ENCODE data around the gene FCHSD2. TPM values are rescaled to one million over a fixed set of nuclear protein-coding genes. Genes with fewer than 3 reads are reported as not detected.

The FCHSD2 gene
- total RNA-seq, 6 donors from 2014 or later: 22.5 to 55.6 (median 42.7) TPM

DNA sequence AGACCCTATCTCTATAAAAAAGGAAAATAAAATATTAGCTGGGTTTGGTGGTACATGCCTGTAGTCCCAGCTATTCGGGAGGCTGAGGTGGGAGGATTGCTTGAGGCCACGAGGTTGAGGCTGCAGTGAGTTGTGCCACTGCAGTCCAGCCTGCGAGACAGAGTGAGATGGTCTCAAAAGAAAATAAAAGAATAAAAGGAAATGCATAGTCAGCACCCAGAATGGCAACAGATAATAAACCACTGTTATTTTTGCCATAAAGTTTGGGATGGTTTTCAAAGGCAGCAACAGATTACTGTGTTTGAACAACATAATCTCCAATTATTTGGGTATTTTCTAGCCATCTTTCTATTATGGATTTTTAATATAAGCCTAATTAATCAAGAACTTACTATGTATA is 266.0 kb downstream of the FCHSD2 start:
- WGBS, 2 donors: 97 to 98% methylated on average over 3 of the region's 3 CpGs
- no peak for DNase-seq
- TF ChIP-seq EP300 (IDR thresholded peaks at IDR 0.05): no peak
- TF ChIP-seq, protein P1, sequence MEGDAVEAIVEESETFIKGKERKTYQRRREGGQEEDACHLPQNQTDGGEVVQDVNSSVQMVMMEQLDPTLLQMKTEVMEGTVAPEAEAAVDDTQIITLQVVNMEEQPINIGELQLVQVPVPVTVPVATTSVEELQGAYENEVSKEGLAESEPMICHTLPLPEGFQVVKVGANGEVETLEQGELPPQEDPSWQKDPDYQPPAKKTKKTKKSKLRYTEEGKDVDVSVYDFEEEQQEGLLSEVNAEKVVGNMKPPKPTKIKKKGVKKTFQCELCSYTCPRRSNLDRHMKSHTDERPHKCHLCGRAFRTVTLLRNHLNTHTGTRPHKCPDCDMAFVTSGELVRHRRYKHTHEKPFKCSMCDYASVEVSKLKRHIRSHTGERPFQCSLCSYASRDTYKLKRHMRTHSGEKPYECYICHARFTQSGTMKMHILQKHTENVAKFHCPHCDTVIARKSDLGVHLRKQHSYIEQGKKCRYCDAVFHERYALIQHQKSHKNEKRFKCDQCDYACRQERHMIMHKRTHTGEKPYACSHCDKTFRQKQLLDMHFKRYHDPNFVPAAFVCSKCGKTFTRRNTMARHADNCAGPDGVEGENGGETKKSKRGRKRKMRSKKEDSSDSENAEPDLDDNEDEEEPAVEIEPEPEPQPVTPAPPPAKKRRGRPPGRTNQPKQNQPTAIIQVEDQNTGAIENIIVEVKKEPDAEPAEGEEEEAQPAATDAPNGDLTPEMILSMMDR (IDR thresholded peaks at IDR 0.05): no peak
- TF ChIP-seq POLR2AphosphoS5 (IDR thresholded peaks at IDR 0.05): no peak
- no peak for TF ChIP-seq POLR2A (IDR thresholded peaks at IDR 0.05)

DNA sequence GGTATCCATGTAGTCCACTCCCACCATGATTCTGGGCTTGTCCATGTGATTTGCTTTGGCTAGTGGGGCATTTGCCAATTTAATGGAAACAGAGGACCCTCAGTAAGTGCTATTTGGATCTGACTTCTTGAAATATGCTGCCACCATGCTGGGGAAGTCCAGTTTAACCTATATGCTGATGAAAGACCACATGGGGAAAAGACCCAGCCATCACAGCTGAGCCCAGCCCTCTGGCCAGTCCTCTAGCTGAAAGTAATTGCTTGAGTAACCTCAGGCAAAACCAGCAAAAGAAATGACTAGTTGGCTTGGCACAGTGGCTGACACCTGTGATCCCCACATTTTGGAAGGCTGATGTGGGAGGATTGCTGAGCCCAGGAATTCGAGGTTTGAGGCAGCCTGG is 266.4 kb downstream of the FCHSD2 start:
- TF ChIP-seq POLR2A (IDR thresholded peaks at IDR 0.05): no peak
- TF ChIP-seq, protein P1 (IDR thresholded peaks at IDR 0.05): no peak
- no peak for TF ChIP-seq EP300 (IDR thresholded peaks at IDR 0.05)
- TF ChIP-seq POLR2AphosphoS5 (IDR thresholded peaks at IDR 0.05): no peak
- H3K4me3 ChIP-seq: no peak overlapping the region
- H3K9me3 ChIP-seq: no peaks in the 10 kb centered on the region
- no peak for DNase-seq
- H3K27ac ChIP-seq: no peak overlapping the region
- ATAC-seq (ENCODE audit: low FRiP score in 2 of 2): no peak
- no peaks in the 10 kb centered on the region for H3K4me1 ChIP-seq
- WGBS, 2 donors: 82 to 100% methylated on average over 1 of the region's 1 CpG
- no peaks in the 10 kb centered on the region for H3K27me3 ChIP-seq
- no peaks in the 10 kb centered on the region for H3K36me3 ChIP-seq

More for the DNA sequence above, 266.0 kb downstream of the FCHSD2 start:
- Histone ChIP-seq H3K4me3 (no peak overlapping the region), H3K36me3 (no peaks in the 10 kb centered on the region), H3K4me1 (no peaks in the 10 kb centered on the region), H3K27me3 (no peaks in the 10 kb centered on the region), H3K27ac (no peak overlapping the region), H3K9me3 (no peaks in the 10 kb centered on the region)
- ATAC-seq (ENCODE audit: low FRiP score in 2 of 2): no peak

DNA sequence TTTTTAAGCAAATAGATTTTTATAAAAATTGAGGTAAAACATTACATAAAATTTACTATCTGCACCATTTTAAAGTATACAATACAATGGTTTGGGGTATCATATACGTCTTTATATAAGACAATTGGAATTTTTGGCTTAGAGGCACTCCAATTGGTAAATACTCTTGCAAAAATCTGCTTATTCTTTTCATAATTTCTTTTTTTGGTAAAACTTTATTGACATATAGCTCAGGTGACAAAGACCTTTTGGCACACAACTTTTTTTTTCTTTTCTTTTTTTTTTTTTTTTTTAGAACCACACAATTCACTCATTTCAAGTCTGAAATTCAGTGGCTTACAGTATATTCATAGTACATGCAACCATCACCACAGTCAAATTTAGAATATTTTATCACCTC is 270.1 kb downstream of the FCHSD2 start:
- DNase-seq (no peak), ATAC-seq (ENCODE audit: low FRiP score in 2 of 2) (no peak)
- H3K4me1 ChIP-seq: no peaks in the 10 kb centered on the region
- no peaks in the 10 kb centered on the region for H3K27me3 ChIP-seq
- TF ChIP-seq EP300 (IDR thresholded peaks at IDR 0.05): no peak
- TF ChIP-seq POLR2A (IDR thresholded peaks at IDR 0.05): no peak
- TF ChIP-seq POLR2AphosphoS5 (IDR thresholded peaks at IDR 0.05): no peak
- TF ChIP-seq, protein P1 (IDR thresholded peaks at IDR 0.05): no peak
- no peak overlapping the region for H3K4me3 ChIP-seq
- no peak overlapping the region for H3K27ac ChIP-seq
- peaks cover 0 to 6% (median 2%) of the 10 kb centered on the region in 4 donors for H3K36me3 ChIP-seq
- no peaks in the 10 kb centered on the region for H3K9me3 ChIP-seq
- 95 to 98% methylated on average over 1 of the region's 1 CpG for WGBS, 2 donors

DNA sequence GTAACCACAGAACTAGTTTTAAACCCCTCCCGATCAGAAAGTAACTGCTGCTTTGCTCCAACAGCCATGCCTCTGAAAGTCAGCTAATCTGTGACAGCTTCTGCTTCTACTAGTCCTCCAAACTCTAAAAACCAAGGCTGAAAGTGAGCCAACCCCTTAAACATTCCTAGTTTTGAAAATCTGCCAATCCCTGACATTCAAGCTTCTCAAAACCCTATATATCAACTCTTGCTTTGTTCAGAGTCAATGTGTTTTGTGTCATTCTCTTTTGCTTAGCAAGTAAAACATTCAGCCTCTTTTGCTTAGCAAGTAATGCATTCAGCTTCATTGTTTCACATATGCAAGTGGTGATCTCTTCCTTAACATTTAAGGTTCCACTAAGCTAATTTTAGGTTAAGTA is 271.0 kb downstream of the FCHSD2 start:
- Histone ChIP-seq H3K4me3 (no peak overlapping the region), H3K27me3 (no peaks in the 10 kb centered on the region), H3K27ac (no peak overlapping the region), H3K36me3 (peaks cover 0 to 6% (median 3%) of the 10 kb centered on the region in 4 donors), H3K4me1 (peaks cover 0 to 2% (median 0%) of the 10 kb centered on the region in 4 donors), H3K9me3 (no peaks in the 10 kb centered on the region)
- no peak for TF ChIP-seq POLR2A (IDR thresholded peaks at IDR 0.05)
- TF ChIP-seq EP300 (IDR thresholded peaks at IDR 0.05): no peak
- TF ChIP-seq, protein P1 (IDR thresholded peaks at IDR 0.05): no peak
- no peak for TF ChIP-seq POLR2AphosphoS5 (IDR thresholded peaks at IDR 0.05)
- DNase-seq (no peak), ATAC-seq (ENCODE audit: low FRiP score in 2 of 2) (no peak)
- 71 to 93% methylated on average over 1 of the region's 1 CpG for WGBS, 2 donors

DNA sequence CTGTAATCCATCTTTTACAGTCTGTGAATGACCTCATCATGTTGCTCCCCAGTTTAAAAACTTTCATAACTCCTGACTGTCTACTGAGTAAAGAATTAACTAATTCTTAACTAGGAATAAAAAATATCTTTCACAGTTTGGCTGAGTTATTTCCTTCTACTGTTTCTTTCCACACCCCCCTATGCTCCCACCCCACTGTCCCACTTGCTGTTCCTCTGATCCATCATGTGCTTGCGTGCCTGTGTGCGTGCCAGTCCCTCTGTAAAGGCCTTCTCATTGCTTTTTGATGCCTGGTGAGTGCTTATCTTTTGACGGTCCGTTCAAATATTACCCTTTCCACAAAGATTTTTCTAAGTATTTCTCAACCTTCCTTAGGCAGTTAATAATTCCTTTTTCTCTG is 272.3 kb downstream of the FCHSD2 start:
- WGBS, 2 donors: 73 to 74% methylated on average over 4 of the region's 4 CpGs
- Histone ChIP-seq H3K36me3 (peaks cover 0 to 6% (median 3%) of the 10 kb centered on the region in 4 donors), H3K4me3 (no peak overlapping the region), H3K27ac (no peak overlapping the region), H3K4me1 (peaks cover 0 to 9% (median 4%) of the 10 kb centered on the region in 4 donors), H3K27me3 (no peaks in the 10 kb centered on the region), H3K9me3 (no peaks in the 10 kb centered on the region)
- TF ChIP-seq, protein P1 (IDR thresholded peaks at IDR 0.05): no peak
- no peak for TF ChIP-seq EP300 (IDR thresholded peaks at IDR 0.05)
- no peak for TF ChIP-seq POLR2AphosphoS5 (IDR thresholded peaks at IDR 0.05)
- TF ChIP-seq POLR2A (IDR thresholded peaks at IDR 0.05): no peak
- DNase-seq (no peak), ATAC-seq (ENCODE audit: low FRiP score in 2 of 2) (no peak)

Measured in upper lobe of left lung (tissue), 6 donors.